Measurements from ENCODE around the gene CACNA1F. TPM values are rescaled to one million over a fixed set of nuclear protein-coding genes. Genes with fewer than 3 reads are reported as not detected.

The CACNA1F gene
- total and polyA plus RNA-seq, 10 of the 15 experiments (the other 5 are each of a cell fraction or from before 2014, with no cell fraction given) = 0.01 to 0.32 (median 0.05) TPM; not detected in 5

DNA sequence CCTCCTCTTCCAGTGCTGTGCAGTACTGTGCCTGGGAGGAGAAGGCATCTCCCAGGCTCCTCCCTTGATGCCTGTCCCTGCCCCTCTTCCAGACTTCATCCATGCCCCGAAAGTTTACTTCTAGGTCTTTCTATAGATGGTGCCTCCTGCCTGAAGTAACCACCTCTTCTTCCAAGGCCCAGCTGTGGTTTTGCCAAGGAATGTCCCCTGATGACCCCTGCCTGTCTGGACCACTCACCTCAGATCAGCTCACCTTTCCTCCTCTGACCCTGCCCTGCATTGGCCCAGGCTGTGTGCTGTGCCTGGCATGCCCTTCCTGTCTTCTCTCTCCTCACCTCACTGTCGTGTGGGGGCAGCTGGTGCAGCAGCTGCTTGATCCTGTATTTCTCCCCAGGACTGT, 53.8 kb downstream of the CACNA1F start:
- Histone ChIP-seq H3K9me3 (replicated peaks; ENCODE audit: control insufficient read depth, insufficient read depth, low read length) (no peaks in the 10 kb centered on the region; the same call in 2 of the 3 replicates), H4K20me1 (ENCODE audit: control insufficient read depth, insufficient read depth) (no peaks in the 10 kb centered on the region), H3K36me3 (ENCODE audit: control insufficient read depth in 2 of 2, insufficient read depth in 2 of 2, low read length in 1 of 2) (peaks cover 0 to 3% of the 10 kb centered on the region in 2 experiments; a peak in 3 of 4 replicates), H3K4me3 (no peak overlapping the region), H3K4me2 (ENCODE audit: control insufficient read depth, insufficient read depth) (no peak overlapping the region), H3K79me2 (ENCODE audit: control insufficient read depth, insufficient read depth, low read length) (no peaks in the 10 kb centered on the region), H2AFZ (ENCODE audit: control insufficient read depth, low read depth, low read length) (no peak overlapping the region), H3K4me1 (ENCODE audit: control insufficient read depth, insufficient read depth, low read length) (no peaks in the 10 kb centered on the region), H3K9ac (ENCODE audit: control insufficient read depth, insufficient read depth, low read length) (no peak overlapping the region), H3K27me3 (replicated peaks in 1 of 2; ENCODE audit: control insufficient read depth in 2 of 2, insufficient read depth in 2 of 2, low read length in 1 of 2) (no peaks in the 10 kb centered on the region), H3K27ac (ENCODE audit: control insufficient read depth, insufficient read depth) (no peak overlapping the region)
- intact Hi-C loops (cut with micrococcal nuclease; ENCODE audit: unreplicated experiment) = no loop called here
- no peak for FAIRE-seq
- no TSS peak for BruUV-seq (replicated peaks)
- no peak for ATAC-seq
- no peak for DNase-seq (ENCODE audit: low read depth, low spot score)
- 0 out of 2 replicates have a peak, but pooled peaks have one; percentile 6 for TF ChIP-seq POLR2A (IDR thresholded peaks at IDR 0.05; ENCODE audit: low read depth, low read length)
- TF ChIP-seq, protein P1, sequence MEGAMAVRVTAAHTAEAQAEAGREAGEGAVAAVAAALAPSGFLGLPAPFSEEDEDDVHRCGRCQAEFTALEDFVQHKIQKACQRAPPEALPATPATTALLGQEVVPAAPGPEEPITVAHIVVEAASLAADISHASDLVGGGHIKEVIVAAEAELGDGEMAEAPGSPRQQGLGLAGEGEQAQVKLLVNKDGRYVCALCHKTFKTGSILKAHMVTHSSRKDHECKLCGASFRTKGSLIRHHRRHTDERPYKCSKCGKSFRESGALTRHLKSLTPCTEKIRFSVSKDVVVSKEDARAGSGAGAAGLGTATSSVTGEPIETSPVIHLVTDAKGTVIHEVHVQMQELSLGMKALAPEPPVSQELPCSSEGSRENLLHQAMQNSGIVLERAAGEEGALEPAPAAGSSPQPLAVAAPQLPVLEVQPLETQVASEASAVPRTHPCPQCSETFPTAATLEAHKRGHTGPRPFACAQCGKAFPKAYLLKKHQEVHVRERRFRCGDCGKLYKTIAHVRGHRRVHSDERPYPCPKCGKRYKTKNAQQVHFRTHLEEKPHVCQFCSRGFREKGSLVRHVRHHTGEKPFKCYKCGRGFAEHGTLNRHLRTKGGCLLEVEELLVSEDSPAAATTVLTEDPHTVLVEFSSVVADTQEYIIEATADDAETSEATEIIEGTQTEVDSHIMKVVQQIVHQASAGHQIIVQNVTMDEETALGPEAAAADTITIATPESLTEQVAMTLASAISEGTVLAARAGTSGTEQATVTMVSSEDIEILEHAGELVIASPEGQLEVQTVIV (IDR thresholded peaks at IDR 0.05; ENCODE audit: borderline replicate concordance, partially characterized antibody) = no peak
- WGBS (ENCODE audit: insufficient coverage, insufficient replicate concordance, low lambda C conversion rate, missing lambda C conversion rate) = 46% methylated on average over 2 of the region's 2 CpGs
- SMC1A ChIA-PET (ENCODE audit: uncharacterized antibody, unreplicated experiment) = no interaction called here
- POLR2A ChIA-PET = no interaction called here
- in situ Hi-C loops (cut with MboI) = no loop called here
- CTCF ChIA-PET = interaction anchor here (0.6 to 1.0 kb wide), 2 partner anchors 12 to 115 kb away, joined by 3 read pairs; no protein-coding TSS in a partner anchor
- RAD21 ChIA-PET (ENCODE audit: unreplicated experiment) = no interaction called here

GRCh38 chrX:49178537-49178936, 54.6 kb downstream of the CACNA1F start:
- H3K36me3 ChIP-seq (ENCODE audit: control insufficient read depth in 2 of 2, insufficient read depth in 2 of 2, low read length in 1 of 2) = peaks cover 0 to 3% of the 10 kb centered on the region in 2 experiments; a peak in 3 of 4 replicates

More at GRCh38 chrX:49178537-49178936, 54.6 kb downstream of the CACNA1F start:
- ChIA-PET CTCF (interaction anchor here (1.0 kb wide), 1 partner anchor 11 kb away, joined by 3 read pairs; no protein-coding TSS in a partner anchor), POLR2A (no interaction called here), SMC1A (ENCODE audit: uncharacterized antibody, unreplicated experiment) (no interaction called here), RAD21 (ENCODE audit: unreplicated experiment) (no interaction called here)
- FAIRE-seq = no peak
- no TSS peak for BruUV-seq (replicated peaks)
- ATAC-seq = no peak
- Histone ChIP-seq H3K27ac (ENCODE audit: control insufficient read depth, insufficient read depth) (no peak overlapping the region), H3K79me2 (ENCODE audit: control insufficient read depth, insufficient read depth, low read length) (no peaks in the 10 kb centered on the region), H2AFZ (ENCODE audit: control insufficient read depth, low read depth, low read length) (no peak overlapping the region), H4K20me1 (ENCODE audit: control insufficient read depth, insufficient read depth) (no peaks in the 10 kb centered on the region), H3K4me3 (no peak overlapping the region), H3K4me2 (ENCODE audit: control insufficient read depth, insufficient read depth) (no peak overlapping the region), H3K9ac (ENCODE audit: control insufficient read depth, insufficient read depth, low read length) (no peak overlapping the region), H3K4me1 (ENCODE audit: control insufficient read depth, insufficient read depth, low read length) (no peaks in the 10 kb centered on the region), H3K27me3 (replicated peaks in 1 of 2; ENCODE audit: control insufficient read depth in 2 of 2, insufficient read depth in 2 of 2, low read length in 1 of 2) (no peaks in the 10 kb centered on the region), H3K9me3 (replicated peaks; ENCODE audit: control insufficient read depth, insufficient read depth, low read length) (no peaks in the 10 kb centered on the region; the same call in 2 of the 3 replicates)
- intact Hi-C loops (cut with micrococcal nuclease; ENCODE audit: unreplicated experiment) = no loop called here
- TF ChIP-seq ATF3 (IDR thresholded peaks at IDR 0.05; ENCODE audit: borderline replicate concordance, extremely low read depth, low read depth, low read length) (no peak), BRCA1 (IDR thresholded peaks at IDR 0.05; ENCODE audit: low read depth, low read length) (no peak), CHD2 (IDR thresholded peaks at IDR 0.05; ENCODE audit: borderline replicate concordance, low read depth, low read length) (no peak), NFYA (IDR thresholded peaks at IDR 0.05; ENCODE audit: borderline replicate concordance, low read depth, low read length) (no peak), ZSCAN29 (IDR thresholded peaks at IDR 0.05) (no peak), NR2C1 (IDR thresholded peaks at IDR 0.05) (no peak), REST (IDR thresholded peaks at IDR 0.05; ENCODE audit: low read depth, low read length) (no peak), POLR2A (IDR thresholded peaks at IDR 0.05; ENCODE audit: low read depth, low read length) (no peak)
- in situ Hi-C loops (cut with MboI) = no loop called here
- WGBS (ENCODE audit: insufficient coverage, insufficient replicate concordance, low lambda C conversion rate, missing lambda C conversion rate) = 50% methylated on average over 3 of the region's 3 CpGs
- no peak for DNase-seq (ENCODE audit: low read depth, low spot score)

Data from GM12878 (cell line).